Stimulated activated CD4-positive, alpha-beta T cell treated with anti-CD3 and anti-CD28 coated beads, Interleukin-12 subunit alpha, Interleukin-12 subunit beta, amount 100 ng/mL, for 24 hours (primary cell): Measurements from ENCODE around the gene NEURL1B.
"Not testable (repeated sequence)": the region's sequence is repeated elsewhere in the genome, so short reads cannot be mapped to it uniquely, and the experiment has no call there.

Source experiments
- DNase-seq, 2 experiments: peaks; one replicate each; pipeline ENCODE4 v3.0.0-alpha.2; 2020; ENCODE audit warnings: low read depth in 2 of 2

The NEURL1B gene

DNA sequence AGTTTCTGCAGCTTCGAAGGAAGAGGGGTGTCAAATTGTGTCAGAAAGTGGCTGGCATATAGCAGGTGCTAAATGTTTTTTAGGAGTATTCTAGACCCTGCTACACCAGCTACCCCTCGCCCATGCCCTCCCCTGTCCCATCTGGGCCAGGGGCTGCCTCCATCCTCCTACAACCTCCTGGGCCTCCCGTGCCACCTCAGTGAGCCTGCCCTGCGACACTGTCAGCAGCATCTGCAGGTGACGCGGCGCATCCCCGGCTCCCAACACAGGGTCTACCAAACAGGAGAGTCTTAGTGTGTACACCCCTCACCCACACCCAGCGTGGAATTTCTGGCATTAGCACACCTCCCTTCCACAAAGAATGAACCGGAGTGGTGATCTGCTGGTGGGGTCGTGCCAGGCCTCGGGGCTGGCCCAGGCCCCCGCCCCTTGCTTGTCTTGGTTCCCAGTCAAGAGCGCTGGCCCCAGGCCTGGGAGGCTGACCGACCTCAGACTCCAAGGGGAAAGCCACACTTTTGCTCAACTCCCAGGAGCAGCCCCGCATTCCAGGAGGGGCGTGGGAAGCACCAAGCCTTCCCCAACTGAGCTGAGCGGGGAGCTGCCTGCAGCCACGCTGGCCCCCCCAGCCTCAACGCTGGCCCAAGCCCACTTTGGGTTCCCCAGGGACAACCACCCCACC is 55.2 kb downstream of the NEURL1B start:
- no peak for DNase-seq

DNA sequence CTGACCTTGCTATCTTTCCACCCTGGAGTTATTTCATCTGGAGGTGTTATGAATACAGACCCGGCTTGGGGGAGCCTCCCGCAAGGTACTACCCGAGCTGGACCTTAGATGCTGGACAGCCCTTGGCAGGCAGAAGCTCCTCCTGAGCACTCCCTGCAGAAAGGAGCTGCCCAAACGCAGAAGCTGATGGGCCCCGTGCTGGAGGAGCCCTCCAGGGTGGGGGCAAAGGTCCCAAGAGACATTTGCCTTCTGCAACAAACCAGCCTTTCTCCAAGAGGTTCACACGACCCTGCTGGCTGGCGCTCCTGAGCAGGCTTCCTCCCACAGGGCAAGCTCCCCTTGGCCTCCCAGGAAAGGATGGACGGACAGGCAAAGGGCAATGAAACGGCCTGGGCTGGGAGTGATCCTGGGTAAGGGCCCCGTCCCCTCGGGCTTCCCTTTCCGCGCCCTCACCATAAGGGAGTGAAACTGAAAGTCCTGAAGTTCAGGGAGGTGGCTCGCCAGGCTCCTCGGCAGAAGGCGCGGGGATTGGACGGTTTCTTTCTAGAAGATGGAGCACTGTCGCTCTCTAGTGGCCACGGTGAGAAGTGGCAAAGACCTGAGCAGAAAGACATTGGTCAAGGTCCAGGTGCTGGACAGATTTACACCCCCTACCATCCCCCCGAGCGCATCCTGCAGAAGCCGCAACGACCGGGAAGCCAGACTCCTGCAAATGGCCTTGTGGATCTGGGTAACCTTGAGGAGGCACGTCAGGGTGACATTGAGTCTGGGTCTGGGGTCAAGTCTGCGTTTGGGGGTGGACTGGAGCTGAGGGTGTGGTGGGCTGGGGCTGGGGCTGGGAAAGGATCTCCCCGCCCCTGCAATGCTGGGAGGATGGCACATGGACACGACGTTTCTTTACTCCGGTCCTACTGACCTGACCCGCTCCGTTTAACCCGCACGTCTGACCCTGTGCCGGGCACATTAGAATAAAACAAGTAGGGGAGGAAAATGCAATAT is 56.4 kb downstream of the NEURL1B start:
- peak; percentile 61 to 79 for DNase-seq

DNA sequence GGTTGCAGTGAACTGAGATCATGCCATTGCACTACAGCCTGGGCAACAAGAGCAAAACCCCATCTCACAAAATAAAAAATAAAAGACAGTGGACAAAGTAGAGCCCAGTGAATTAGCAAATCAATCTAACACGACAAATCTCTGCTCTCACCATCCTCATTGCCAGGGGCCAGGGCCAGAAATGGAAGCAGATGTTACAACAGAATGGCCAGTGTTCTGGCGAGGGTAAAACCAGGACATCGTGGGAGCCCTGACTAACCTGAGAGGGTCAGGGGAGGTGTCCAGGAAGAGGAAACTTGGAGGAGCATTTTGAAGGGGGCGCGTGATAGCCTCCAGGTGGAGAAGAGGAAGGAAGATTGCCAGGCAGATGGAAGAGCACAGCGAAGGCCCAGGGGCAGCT is 58.4 kb downstream of the NEURL1B start:
- DNase-seq = no peak

DNA sequence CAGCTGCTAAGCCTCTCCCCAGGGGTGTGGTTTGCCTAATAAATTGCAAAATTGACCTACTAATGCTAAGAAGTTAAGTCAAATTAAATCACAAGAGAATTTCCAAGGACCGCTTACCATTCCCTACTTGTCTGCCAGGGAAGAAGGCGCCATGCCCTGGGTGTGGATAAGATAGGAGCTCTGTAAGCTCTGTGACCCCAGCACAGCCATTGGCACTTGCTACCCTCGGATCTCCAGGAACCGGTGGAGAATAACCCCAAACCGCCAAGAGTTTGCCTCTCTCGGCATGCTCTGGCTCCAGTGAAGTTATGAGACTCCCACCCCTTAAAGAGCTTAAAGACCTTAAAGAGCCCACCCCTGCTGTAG is 58.9 kb downstream of the NEURL1B start:
- DNase-seq = no peak

DNA sequence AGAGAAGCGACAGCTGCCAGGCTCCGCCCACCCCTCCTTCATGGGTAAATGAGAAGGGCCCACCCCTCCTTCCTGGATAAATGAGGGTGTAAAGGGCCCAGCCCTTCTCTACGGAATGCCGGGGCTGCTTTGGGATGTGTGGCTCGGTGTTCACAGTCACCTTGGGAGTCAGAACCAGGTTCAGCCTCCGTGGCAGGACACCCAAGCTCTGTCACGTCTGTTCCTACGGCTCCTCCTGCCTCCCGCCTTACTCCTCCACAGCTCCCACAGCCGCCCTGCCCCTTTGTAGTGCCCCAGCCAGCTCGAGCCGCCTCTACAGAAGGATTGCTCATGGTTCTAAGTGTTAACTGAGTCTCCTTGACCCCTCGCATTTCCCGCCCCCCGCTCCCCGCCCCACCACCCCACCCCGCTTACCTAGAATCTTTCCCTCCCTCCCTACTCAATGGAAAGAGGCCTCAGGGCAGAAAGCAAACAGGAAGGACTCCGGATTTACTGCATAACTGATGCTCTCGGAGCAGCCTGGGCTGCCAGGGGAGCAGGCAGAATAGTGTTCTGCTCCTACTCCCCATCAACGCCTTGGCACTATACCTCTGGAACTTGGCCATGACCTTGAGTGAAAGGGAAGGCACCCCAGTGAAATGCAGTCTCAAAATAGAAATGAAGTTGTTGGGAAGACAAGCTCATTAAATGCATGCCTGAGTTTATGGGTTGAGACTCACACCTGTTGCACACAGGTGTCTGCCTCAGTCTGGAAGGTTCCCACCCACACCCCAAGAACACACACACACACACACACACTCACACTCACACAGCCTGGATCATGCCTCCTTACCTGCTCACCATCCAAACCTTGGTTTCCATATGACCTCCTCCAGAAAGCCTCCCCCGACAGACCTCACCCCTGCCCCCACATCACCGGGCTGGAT is 59.6 kb downstream of the NEURL1B start:
- DNase-seq = no peak

DNA sequence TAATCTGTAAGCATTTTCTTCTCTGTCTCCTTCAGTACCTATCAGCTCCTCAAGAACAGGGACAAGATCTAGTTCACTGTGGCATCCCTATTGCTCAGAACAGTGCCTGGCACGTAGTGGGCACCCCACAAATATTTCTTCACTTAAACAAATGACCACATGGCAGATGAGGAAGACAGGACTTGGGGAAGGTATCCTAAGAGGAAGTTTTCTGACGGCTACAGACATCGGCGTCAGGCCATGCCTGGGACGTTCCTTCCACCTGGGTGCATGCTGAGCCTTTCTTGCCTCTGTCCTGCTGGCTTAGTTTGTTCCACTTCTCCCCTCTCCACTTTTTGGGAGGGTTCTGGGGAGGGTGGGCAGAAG is 60.2 kb downstream of the NEURL1B start:
- no peak for DNase-seq

DNA sequence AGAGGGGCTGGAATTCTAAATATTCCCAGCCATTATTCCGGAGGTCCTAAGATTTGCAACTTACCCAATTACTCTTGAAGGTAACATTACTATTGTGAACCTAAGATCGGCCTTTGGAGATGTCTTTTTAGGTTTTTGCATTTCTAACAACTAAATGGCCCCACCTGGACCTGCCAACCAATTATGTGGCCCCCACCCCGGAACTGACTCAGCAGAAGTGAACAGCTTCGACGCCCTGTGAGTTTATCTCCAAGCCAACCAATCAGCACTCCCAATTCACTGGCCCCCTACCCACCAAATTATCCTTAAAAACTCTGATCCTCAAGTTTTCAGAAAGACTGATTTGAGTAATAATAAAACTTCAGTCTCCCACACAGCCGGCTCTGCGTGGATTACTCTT is 62.9 kb downstream of the NEURL1B start:
- DNase-seq = no peak

DNA sequence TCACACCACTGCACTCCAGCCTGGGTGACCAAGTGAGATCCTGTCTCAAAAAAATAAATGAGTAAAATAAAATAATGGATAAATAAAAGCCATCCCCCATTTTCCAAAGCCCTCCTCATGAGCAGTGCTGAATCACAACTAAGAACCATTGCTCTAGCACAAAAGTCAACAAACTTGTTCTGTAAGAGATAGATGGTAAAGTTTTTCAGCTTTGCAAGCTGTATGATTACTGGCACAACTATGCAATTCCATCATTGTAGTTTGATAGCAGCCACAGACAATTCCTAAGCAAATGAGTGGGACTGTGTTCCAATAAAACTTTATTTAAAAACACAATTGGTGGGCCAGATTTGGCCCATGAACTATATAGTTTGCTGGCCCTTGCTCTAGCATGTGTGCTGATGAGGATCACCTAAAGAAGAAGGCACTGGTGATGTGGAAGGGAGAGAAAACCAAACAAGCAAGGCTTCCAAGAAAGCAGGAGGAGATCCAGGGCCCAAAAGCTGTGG is 64.6 kb downstream of the NEURL1B start:
- no peak for DNase-seq

DNA sequence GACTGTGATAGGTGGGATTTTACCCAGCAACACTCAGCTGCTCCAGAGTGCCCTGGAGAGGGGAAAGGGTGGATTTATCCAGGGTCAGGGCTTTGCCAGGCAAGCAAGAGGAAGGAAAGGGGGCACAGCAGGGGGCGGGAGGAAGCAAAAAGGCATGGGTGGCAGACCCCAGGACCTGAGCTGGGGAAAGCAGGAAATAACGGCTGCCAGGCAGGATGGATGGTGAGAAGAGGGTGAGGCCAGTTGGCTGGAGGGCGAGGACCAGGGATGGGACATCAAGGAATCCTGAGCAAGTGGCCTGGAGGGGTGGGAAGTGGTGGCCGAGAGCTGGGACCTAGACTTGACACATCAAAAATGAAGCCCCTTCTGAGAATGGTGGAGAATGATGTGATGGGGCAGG is 65.7 kb downstream of the NEURL1B start:
- DNase-seq = no peak

DNA sequence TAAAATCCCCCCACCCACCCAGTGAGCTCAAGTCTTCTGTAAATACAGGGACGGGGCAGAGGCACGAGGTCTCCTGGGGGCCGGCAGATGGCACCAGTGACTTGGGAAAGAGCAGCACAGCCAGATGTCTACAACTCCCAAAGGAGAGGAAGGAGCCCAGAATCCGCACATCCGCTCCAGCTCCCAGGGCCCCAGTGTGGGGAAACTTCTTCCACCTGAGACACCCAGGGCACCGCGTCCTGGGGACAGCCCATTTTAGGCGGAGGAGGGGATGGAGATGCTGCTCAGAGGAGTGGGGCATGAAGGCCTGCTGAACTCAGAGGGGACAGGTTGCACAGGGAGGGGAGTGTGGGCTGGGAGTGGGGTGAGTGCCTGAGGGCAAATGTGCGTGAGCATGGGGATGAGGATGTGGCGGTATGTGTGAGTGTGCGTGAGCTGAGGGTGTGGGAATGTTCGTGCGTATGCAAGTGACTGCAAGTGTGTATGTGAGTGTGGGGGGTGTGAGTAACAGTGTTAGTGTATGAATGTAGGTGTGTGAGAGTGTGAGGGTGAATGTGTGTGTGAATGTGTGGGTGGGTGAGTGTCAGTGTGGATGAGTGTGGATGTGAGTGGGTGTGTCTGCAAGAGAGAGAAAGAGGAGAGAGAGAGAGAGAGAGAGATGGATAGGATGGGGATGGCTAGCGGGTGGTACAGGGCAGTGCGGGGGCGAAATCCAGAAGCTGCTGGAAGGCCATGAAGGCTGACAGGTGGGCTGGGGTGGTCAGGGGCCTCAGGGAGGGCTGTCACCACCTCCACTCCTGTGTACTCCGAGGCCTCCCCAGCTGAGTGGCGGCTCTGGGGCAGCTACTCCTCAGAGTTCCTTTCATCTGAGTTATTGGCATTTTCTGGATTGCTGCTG is 66.5 kb downstream of the NEURL1B start:
- no peak for DNase-seq

DNA sequence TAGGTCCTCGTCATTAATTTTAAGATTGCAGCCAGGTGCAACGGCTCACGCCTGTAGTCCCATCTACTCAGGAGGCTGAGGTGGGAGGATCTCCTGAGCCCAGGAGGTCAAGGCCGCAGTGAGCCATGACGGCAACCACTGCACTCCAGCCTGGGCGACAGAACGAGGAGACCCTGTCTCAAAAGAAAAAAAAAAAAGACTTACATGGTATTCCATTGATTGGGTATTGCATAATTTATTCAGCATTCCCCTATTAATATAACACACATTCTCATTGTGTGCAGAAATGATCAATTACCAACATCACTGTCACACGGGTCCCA is 67.1 kb downstream of the NEURL1B start:
- DNase-seq = no peak

DNA sequence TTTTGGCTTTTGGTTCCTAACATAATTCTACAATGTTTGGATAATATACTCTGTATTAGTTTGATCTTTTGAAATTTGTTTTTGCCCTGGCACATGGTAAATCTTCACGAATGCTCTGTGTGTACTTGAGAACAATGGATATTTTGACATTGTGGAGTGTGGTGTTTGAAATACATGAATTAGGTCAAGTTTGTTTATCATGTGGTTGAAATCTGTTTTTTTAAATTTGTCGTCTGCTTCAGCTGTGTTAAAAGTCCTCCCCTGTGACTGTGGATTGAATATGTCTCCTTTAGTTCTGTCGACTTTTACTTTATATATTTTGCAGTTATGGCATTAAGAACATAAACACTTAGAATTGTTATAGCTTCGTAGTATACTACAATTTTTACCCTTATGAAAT is 69.6 kb downstream of the NEURL1B start:
- no peak for DNase-seq

DNA sequence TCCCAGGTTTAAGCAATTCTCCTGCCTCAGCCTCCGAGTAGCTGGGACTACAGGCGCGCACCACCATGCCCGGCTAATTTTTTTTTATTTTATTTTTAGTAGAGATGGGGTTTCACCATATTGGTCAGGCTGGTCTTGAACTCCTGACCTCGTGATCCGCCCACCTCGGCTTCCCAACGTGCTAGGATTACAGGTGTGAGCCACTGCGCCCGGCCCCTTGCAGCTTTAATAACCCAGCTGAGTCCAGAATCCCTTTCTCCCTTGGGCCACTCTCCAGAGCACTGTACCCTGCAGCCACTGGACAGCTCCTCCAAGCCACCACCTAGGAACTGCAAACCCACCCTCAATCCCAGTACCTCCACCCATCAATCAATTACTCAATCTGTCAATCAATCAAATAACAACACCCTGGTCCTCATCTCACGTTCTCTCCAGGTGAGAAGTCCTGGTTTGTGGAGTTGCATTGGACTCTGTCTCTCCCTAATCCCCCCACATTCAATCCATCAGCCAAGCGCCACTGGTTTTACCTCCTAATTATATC is 70.3 kb downstream of the NEURL1B start:
- DNase-seq = not testable (repeated sequence)

DNA sequence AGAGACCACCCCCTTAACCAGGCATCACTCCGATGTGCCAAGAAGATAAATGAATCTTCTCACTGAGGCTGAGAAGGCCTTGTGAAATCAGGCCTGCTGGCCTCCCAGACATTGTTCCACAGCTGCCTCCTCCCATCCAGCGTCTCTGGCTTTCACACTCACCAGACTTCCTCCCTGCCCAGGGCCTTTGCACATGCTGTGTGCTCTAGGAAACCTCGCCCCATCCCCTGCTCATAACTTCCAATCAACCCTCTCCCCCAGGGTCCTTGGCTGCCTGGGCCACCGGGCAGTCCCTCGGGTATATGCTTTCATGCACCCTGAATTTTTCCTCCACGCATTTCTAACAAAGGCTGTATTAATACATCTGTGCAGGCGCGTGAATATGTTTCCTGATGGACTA is 71.5 kb downstream of the NEURL1B start:
- no peak for DNase-seq

DNA sequence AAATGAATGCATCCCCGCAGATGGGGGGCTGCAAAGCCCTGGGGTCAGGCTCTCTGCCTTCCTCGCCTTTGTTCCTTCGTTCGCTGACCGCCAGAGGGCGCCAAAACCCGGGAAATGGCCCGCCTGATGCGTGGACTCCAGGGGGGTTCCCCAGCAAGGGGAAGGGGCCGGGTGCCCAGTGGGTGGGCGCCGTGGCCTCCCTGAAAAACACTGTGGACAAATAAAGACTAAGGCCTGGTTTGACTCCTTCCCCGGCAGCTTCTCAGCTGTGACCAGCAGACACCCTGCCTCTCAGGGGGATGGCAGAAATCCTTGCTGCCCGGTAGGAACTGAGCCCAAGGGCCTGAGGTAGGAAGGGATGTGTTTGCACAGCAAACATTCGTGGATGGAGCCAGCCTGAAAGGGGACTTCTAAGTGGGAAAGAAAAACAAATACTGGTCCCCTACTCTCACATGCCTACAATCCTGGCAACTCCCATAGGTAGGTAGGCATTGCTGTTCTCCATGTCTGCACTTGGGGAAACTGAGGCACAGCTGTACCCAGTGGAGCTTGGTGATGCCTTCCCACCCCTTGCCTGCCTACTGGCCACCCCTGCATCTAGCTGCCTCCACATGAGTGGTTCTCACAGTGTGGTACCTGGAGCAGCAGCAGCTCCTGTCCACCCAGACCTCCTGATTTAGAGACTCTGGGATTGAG is 72.2 kb downstream of the NEURL1B start:
- DNase-seq = peak; percentile 40 to 67

DNA sequence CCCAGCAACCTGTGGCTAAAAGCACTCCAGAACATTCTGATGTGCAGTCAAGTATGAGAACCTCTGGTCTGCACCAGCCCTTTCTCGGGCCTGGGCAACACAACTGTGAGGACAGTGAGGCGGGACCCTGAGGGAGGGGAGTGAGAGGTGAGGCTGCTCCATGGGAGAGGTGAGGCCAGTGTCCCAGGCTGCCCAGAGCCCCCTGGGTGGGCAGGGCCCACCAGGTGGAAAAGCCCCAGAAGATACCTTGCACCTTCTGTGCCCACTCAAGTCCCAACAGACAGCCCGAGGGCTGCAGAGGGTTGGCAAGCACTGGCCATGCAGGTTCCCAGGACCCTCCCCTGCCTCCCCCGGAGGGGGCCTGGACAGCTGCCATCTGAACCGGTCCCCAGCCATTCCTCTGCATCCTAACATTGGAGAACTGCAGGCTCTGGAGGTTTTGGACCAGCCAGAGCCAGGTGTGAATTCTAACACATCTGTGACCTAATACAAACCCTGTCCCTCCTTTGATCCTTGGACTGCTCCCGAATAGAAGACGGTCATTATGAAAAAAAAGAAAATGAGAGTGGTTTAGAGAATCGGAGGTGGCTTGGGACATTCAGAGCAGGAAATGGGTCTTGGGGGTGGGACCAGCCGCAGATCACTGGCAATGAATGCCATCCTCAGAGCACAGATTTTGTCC is 72.9 kb downstream of the NEURL1B start:
- no peak for DNase-seq

DNA sequence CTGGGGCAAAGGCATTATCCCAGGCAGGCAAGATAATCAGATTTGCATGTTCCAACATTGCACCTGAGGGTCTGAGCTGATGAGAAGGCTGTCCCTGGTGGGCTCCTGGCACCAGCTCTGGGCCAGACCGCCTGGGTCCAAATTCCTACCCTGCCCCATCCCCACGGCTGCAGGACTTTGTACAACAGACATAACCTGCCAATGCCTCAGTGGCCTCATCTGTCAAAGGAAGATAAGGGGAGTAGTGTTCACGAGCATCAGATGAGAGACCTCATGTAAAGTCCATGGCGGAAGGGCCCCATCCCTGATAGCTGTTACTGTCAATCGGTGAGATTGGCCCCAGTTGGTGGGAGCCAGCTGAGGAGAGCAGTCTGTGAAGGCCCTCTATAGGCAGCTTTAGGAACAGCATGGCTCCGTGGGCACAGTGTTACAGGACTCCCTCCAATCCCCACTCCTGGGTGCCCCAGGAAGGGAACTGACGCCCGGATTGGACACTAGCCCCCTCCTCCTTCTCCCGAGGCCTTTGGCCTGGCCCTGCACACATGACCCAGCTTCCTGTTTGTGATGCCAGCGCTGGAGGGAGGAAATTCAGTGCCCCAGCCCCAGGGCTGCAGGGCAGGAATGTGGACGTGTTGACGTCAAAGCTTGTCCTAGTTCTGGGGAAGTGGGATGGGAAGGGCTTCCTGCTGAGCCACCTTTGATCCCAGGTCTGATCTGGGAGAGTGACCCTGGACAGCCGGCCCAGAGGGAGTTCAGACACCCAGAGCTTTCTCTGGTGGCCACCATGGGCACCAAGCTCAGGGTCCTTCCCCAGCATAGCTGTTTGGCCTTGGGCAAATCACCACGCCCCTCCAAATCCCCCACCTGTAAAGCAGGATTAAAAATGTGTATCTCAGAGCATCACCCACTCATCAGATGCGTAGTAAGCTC is 73.7 kb downstream of the NEURL1B start:
- DNase-seq = peak; percentile 12 to 62

DNA sequence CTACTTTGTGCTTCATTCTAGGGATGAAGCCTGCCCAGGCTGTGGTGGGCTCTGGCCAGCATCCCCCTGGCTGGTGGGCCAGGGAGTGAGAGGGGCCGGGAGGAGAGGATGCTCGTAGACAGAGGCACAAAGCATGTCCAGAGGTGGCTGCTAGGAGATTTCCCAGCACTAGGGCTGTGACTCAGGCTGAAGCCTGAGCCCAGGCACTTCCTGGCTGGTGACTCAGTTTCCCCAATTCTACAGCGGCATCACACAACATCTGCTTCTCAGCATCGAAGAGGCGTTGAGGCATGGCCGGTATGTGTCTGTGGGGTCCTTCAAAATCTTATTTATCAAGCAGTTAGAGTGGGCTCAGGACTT is 74.3 kb downstream of the NEURL1B start:
- no peak for DNase-seq
